Peyer's patch (tissue), 4 donors: ENCODE results near the gene URB2.

ENCODE experiments used
- POLR2A ChIP-seq, 2 donors: fragments of 450-650 bp; IDR thresholded peaks; one replicate each; pipeline ENCODE4 v1.5.1; 2017; ENCODE audit warnings: antibody characterized with exemption in 2 of 2, mild to moderate bottlenecking in 2 of 2, moderate library complexity in 2 of 2
- TF ChIP-seq, protein P1 (sequence below), 6 experiments: fragments of 450-650 bp in 4 of 6; fragments of 200-600 bp in 2 of 6; sonication (generic) in 1 of 6; IDR thresholded peaks; one replicate each; pipeline ENCODE4 v1.5.1; 2017 to 2019; ENCODE audit warnings: antibody characterized with exemption in 6 of 6, mild to moderate bottlenecking in 3 of 6, moderate library complexity in 1 of 6

DNA sequence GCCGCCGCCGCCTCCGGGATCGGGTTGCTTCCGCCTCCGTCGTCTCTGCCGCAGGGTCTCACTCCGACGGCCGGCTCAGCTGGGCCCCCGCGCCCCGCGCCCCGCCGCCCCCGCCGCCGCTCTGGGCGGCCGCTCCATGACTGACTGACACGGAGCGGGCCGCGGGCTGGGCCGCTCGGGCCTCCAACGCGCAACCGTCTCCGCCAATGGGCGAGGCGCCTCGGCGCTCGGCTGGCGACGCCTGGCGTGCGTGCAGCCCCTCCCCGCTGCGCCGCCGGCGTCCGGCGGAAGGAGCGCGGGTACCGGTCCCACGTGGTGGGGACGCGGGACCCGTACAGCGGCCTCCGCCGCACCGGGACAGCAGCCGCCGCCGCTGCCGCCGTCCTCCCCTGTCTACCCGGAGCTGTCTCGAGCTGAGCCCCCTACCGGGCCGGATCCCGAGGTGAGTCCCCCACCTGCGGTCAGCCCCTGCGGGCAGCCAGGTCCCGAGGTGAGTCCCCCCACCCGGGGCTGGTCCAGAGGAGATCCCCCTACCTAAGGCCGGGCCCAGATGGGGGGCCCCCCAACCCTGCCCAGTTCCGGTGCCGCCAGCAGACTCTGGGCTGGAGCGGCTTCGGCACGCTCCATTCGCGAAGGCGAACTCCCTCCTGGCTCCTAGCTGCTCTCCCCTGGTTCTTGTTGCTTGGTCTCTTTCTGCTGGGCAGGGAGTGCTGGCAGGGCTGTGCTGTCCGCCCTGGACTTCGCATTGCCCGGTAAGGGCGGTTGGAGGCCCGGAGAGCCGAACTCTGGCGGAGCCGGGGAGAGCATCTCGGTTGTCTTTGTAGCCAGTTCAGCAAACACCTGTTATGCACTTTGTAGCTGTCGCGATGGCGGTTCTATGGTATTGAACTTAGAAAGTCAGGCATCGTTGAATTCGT, at the start of gene URB2, which contains the start of gene TAF5L:
- TF ChIP-seq, protein P1, sequence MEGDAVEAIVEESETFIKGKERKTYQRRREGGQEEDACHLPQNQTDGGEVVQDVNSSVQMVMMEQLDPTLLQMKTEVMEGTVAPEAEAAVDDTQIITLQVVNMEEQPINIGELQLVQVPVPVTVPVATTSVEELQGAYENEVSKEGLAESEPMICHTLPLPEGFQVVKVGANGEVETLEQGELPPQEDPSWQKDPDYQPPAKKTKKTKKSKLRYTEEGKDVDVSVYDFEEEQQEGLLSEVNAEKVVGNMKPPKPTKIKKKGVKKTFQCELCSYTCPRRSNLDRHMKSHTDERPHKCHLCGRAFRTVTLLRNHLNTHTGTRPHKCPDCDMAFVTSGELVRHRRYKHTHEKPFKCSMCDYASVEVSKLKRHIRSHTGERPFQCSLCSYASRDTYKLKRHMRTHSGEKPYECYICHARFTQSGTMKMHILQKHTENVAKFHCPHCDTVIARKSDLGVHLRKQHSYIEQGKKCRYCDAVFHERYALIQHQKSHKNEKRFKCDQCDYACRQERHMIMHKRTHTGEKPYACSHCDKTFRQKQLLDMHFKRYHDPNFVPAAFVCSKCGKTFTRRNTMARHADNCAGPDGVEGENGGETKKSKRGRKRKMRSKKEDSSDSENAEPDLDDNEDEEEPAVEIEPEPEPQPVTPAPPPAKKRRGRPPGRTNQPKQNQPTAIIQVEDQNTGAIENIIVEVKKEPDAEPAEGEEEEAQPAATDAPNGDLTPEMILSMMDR (IDR thresholded peaks at IDR 0.05), result peak in 3 of 6 experiments; percentile 2 to 12 (median 3)
- peak; percentile 19 to 43 for TF ChIP-seq POLR2A (IDR thresholded peaks at IDR 0.05)
